Endothelial cell of umbilical vein (primary cell): ENCODE measurements around the gene ME3. TPM values are rescaled to one million over a fixed set of nuclear protein-coding genes. Genes with fewer than 3 reads are reported as not detected.

Experiments used
- BruUV-seq: library from RNA; stranded (reverse); fragments of 400-500 nt; replicated peaks from 2 replicates; lab custom pipeline; 2021; lab: Mats Ljungman, UMichigan
- CTCF ChIA-PET: fragments of 300-600, 350-600 bp; sonication (Branson Sonifier 250); formaldehyde crosslinking; loops from one replicate; lab custom pipeline; 2021; ENCODE audit warnings: antibody characterized with exemption, inconsistent platforms; lab: Charles Lee
- POLR2A ChIA-PET: fragments of 300-600, 350-600 bp; sonication (Branson Sonifier 250); formaldehyde crosslinking; loops from one replicate; lab custom pipeline; 2021; ENCODE audit warnings: antibody characterized with exemption, inconsistent platforms; lab: Charles Lee
- DNase-seq: peaks from one replicate; pipeline ENCODE4 v3.0.0-alpha.2; 2011; ENCODE audit warnings: low read depth, low spot score
- FAIRE-seq: peaks from 2 replicates; lab custom pipeline; 2011; peaks lifted over from hg19 to GRCh38; lab: Jason Lieb, UNC
- H2AFZ ChIP-seq: 2 replicates; pipeline ENCODE4 v1.6.0; 2012; ENCODE audit warnings: low read depth, low read length, control low read depth, inconsistent platforms
- H3K27ac ChIP-seq: 2 replicates; pipeline ENCODE4 v1.5.1; 2011; ENCODE audit warnings: low read depth, mild to moderate bottlenecking, control low read depth, low read length, moderate library complexity; ENCODE audit not compliant: insufficient read depth
- H3K27me3 ChIP-seq, 2 experiments: 2 replicates each; pipeline versions ENCODE4 v1.6.0 to v1.6.1; 2011; ENCODE audit warnings: low read length in 2 of 2, mixed read lengths in 1 of 2; ENCODE audit not compliant: control insufficient read depth in 2 of 2, insufficient read depth in 2 of 2
- H3K36me3 ChIP-seq, 2 experiments: 2 replicates in 1 of 2; 3 replicates in 1 of 2; pipeline ENCODE4 v1.5.1; 2011; ENCODE audit warnings: low read length in 2 of 2, mild to moderate bottlenecking in 1 of 2, moderate library complexity in 1 of 2; ENCODE audit not compliant: control insufficient read depth in 2 of 2, insufficient read depth in 2 of 2; ENCODE audit errors: extremely low read depth in 1 of 2
- H3K4me1 ChIP-seq: 3 replicates; pipeline ENCODE4 v1.5.1; 2011; ENCODE audit warnings: mild to moderate bottlenecking, low read length; ENCODE audit not compliant: control insufficient read depth, insufficient read depth; ENCODE audit errors: extremely low read depth
- H3K4me2 ChIP-seq: 2 replicates; pipeline ENCODE4 v1.6.1; 2011; ENCODE audit warnings: low read length, control low read depth, mixed read lengths; ENCODE audit not compliant: insufficient read depth
- H3K4me3 ChIP-seq, 3 experiments: fragments of 200-600 bp in 1 of 3; sonication (generic), shearing (Covaris generic) in 1 of 3; replicated peaks in 1 of 3; 2 replicates each; pipeline ENCODE4 v1.5.1; 2011 to 2016; ENCODE audit warnings: control low read depth in 3 of 3, low read length in 3 of 3, mild to moderate bottlenecking in 2 of 3, inconsistent platforms in 1 of 3, low read depth in 1 of 3, moderate library complexity in 1 of 3; ENCODE audit not compliant: insufficient read depth in 1 of 3
- H3K79me2 ChIP-seq: 2 replicates; pipeline ENCODE4 v1.6.0; 2012; ENCODE audit warnings: low read length, inconsistent platforms; ENCODE audit not compliant: control insufficient read depth, insufficient read depth
- H3K9ac ChIP-seq: replicated peaks from 2 replicates; pipeline ENCODE3; 2011; ENCODE audit warnings: low read length, control low read depth; ENCODE audit not compliant: insufficient read depth; ENCODE audit errors: extremely low read depth
- H3K9me1 ChIP-seq: replicated peaks from 3 replicates; pipeline ENCODE4 v1.6.0; 2011; ENCODE audit warnings: mild to moderate bottlenecking, low read length; ENCODE audit not compliant: control insufficient read depth, insufficient read depth; ENCODE audit errors: extremely low read depth
- H3K9me3 ChIP-seq: replicated peaks from 2 replicates; pipeline ENCODE4 v1.5.1; 2012; ENCODE audit warnings: low read length, inconsistent platforms; ENCODE audit not compliant: control insufficient read depth, insufficient read depth
- H4K20me1 ChIP-seq: replicated peaks from 2 replicates; pipeline ENCODE3; 2011; ENCODE audit warnings: mild to moderate bottlenecking, low read length; ENCODE audit not compliant: control insufficient read depth, insufficient read depth; ENCODE audit errors: extremely low read depth
- CTCF ChIP-seq, 2 donors: IDR thresholded peaks; 1 replicate in 1 of 2; 2 replicates in 1 of 2; pipeline ENCODE4 v1.5.1; 2011; ENCODE audit warnings: low read length in 2 of 2, mild to moderate bottlenecking in 2 of 2, moderate library complexity in 2 of 2, control low read depth in 1 of 2, inconsistent platforms in 1 of 2, low read depth in 1 of 2; ENCODE audit not compliant: insufficient read depth in 1 of 2; ENCODE audit errors: extremely low read depth in 1 of 2
- EZH2 ChIP-seq: IDR thresholded peaks from 2 replicates; pipeline ENCODE4 v1.6.1; 2012; ENCODE audit warnings: borderline replicate concordance, low read depth, mild to moderate bottlenecking, moderate library complexity, low read length, inconsistent platforms; ENCODE audit not compliant: severe bottlenecking
- FOS ChIP-seq: IDR thresholded peaks from 2 replicates; pipeline ENCODE4 v1.6.1; 2011; ENCODE audit warnings: mild to moderate bottlenecking, low read length, moderate library complexity, borderline replicate concordance; ENCODE audit not compliant: insufficient read depth
- GATA2 ChIP-seq: IDR thresholded peaks from 2 replicates; pipeline ENCODE4 v1.7.0; 2011; ENCODE audit warnings: low read depth, mild to moderate bottlenecking, moderate library complexity, mixed read lengths, low read length; ENCODE audit not compliant: insufficient read length, insufficient read depth
- JUN ChIP-seq: IDR thresholded peaks from 2 replicates; pipeline ENCODE4 v1.6.1; 2011; ENCODE audit warnings: borderline replicate concordance, low read depth; ENCODE audit not compliant: insufficient read length, insufficient read depth
- MYC ChIP-seq: IDR thresholded peaks from one replicate; pipeline ENCODE4 v1.6.1; 2011; ENCODE audit warnings: mild to moderate bottlenecking, low read depth, low read length
- POLR2A ChIP-seq: IDR thresholded peaks from 2 replicates; pipeline ENCODE4 v1.6.1; 2012; ENCODE audit warnings: low read depth, mild to moderate bottlenecking, control low read depth, low read length
- POLR2AphosphoS5 ChIP-seq: IDR thresholded peaks from 2 replicates; pipeline ENCODE4 v1.6.1; 2012; ENCODE audit warnings: low read depth, mild to moderate bottlenecking, control low read depth, low read length, moderate library complexity; ENCODE audit not compliant: insufficient read depth
- dilution Hi-C: fragments of 300-500 bp; cut with MboI; formaldehyde crosslinking; loops from one replicate; pipeline ENCODE4 v1.15.0; 2019; ENCODE audit warnings: low sequenced_read_pairs; ENCODE audit not compliant: extremely low pct_ligation_motif_present
- intact Hi-C: fragments of 100-400 bp; cut with micrococcal nuclease; formaldehyde crosslinking; loops from one replicate; pipeline ENCODE4 v1.10.0; 2022
- polyA plus RNA-seq, 4 experiments: library from polyadenylated mRNA; depleted of rRNA in 3 of 4; stranded (reverse) in 3 of 4; unstranded in 1 of 4; fragments of >200 nt; gene quantifications; 2 replicates each; pipeline versions ENCODE4 v1.2.1 to v1.2.3, GENCODE V29; 2011 to 2012; ENCODE audit warnings: missing spikeins in 1 of 4
- total RNA-seq: library from RNA; stranded (reverse); gene quantifications from 2 replicates; pipeline ENCODE4 v1.2.3, GENCODE V29; 2021
- TF ChIP-seq, protein P1 (sequence below): IDR thresholded peaks from 2 replicates; pipeline ENCODE4 v1.6.1; 2011; ENCODE audit not compliant: insufficient read depth, insufficient read length

The ME3 gene
- total and polyA plus RNA-seq, 2 donors (not counting 3 experiments of a cell fraction or from before 2014, with no cell fraction given), result 26.9 to 30.4 TPM

DNA sequence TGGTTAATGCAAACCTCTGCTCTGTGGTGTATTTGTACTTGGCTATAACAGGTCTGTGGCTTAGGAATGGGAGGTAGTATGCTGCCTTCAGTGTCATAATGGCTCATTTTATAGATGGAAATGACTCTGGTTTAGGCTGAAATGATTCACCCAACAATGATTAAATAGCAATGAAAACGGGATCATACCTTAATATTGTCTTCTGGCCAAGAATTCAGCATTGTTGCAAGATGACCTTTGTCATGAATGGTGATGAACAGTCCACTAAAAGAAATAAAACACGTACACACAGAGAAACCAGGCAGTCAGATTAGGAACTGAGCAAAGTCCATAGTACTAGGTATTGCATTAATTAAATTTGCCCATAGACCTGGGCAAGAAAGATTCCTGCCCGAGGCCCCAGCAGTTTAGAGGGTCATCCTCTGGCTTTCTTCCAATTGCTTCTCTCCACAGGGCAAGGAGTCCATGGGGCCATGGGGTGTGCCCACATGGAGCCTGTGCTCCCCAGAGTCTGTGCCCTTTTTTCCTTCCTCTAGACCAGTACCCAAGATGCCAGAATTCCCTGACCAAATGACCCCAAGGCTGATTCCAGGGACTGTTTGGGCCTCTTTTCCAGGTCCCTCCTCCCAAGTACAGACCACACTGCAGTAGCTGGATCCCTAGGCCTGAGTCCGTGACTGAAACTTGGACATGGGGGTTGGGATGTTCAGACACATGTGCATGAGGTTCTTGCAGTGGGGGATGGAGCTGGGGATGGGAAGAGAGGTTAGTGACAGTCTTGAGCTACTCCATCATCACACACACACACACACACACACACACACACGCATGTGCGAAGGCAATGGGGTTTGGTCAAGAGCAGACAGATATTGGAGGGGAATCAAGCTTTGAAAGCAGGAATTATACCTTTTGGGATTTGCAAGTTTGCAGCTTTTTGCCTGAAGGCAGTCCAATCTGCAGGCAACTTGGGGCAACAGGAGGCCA is 163.5 kb downstream of the ME3 start:
- H3K27me3 ChIP-seq, result no peaks in the 10 kb centered on the region
- H3K9ac ChIP-seq, result no peak overlapping the region
- intact Hi-C loops, result no loop called here
- TF ChIP-seq MYC, result no peak
- TF ChIP-seq EZH2, result no peak
- TF ChIP-seq POLR2A, result no peak
- no peak for TF ChIP-seq POLR2AphosphoS5
- peak; percentile 61 for TF ChIP-seq FOS
- TF ChIP-seq GATA2, result no peak
- TF ChIP-seq CTCF (IDR thresholded peaks at IDR 0.05; ENCODE audit: extremely low read depth in 1 of 2, insufficient read depth in 1 of 2, low read depth in 1 of 2, low read length in 2 of 2), result no peak
- TF ChIP-seq JUN, result no peak
- TF ChIP-seq, protein P1, sequence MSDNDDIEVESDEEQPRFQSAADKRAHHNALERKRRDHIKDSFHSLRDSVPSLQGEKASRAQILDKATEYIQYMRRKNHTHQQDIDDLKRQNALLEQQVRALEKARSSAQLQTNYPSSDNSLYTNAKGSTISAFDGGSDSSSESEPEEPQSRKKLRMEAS, result no peak
- H3K27ac ChIP-seq, result no peak overlapping the region
- H3K36me3 ChIP-seq, result no peaks in the 10 kb centered on the region
- H2AFZ ChIP-seq, result no peak overlapping the region
- BruUV-seq, result no TSS peak
- no peaks in the 10 kb centered on the region for H3K9me1 ChIP-seq
- H3K79me2 ChIP-seq, result no peaks in the 10 kb centered on the region
- peak; percentile 74 for FAIRE-seq
- H3K4me3 ChIP-seq, result no peak overlapping the region
- no peak for DNase-seq
- CTCF ChIA-PET, result no interaction called here
- H3K4me2 ChIP-seq, result no peak overlapping the region
- POLR2A ChIA-PET, result no interaction called here
- dilution Hi-C loops, result no loop called here
- no peaks in the 10 kb centered on the region for H3K9me3 ChIP-seq
- H4K20me1 ChIP-seq, result no peaks in the 10 kb centered on the region
- peaks cover 17% of the 10 kb centered on the region for H3K4me1 ChIP-seq
